ENCODE measurements around the gene ABRAXAS1. TPM values are rescaled to one million over a fixed set of nuclear protein-coding genes. Genes with fewer than 3 reads are reported as not detected.

The ABRAXAS1 gene
- total RNA-seq, 1 experiment from 2014 or later: 24.7 TPM

GRCh38 chr4:83449009-83449408 is 35.9 kb downstream of the ABRAXAS1 start:
- H3K4me1 Mint-ChIP-seq: no peaks in the 10 kb centered on the region
- no peak overlapping the region for H4K91ac ChIP-seq (ENCODE audit: insufficient read length, low read depth, low read length)
- H4K8ac ChIP-seq (replicated peaks; ENCODE audit: insufficient read length, low read depth, low read length): no peak overlapping the region

More at GRCh38 chr4:83449009-83449408, 35.9 kb downstream of the ABRAXAS1 start:
- Histone ChIP-seq H3K27me3 (ENCODE audit: insufficient read depth, low read length) (no peaks in the 10 kb centered on the region), H3K79me1 (ENCODE audit: insufficient read depth, low read depth, low read length, poor library complexity, severe bottlenecking) (no peaks in the 10 kb centered on the region), H3K56ac (ENCODE audit: insufficient read length, low read depth, low read length) (no peak overlapping the region), H3K9ac (ENCODE audit: extremely low read depth, insufficient read length, low read length) (no peak overlapping the region), H3K4me2 (ENCODE audit: insufficient read depth, insufficient read length, low read length) (no peak overlapping the region), H3K4me1 (ENCODE audit: insufficient read depth, low read length) (no peaks in the 10 kb centered on the region), H2BK15ac (ENCODE audit: low read depth, low read length) (no peak overlapping the region), H2BK120ac (ENCODE audit: low read depth, low read length, poor library complexity, severe bottlenecking) (no peak overlapping the region), H3K27ac (ENCODE audit: insufficient read length, low read depth, low read length) (no peak overlapping the region), H3K9me3 (ENCODE audit: control insufficient read depth, low read depth, low read length) (no peaks in the 10 kb centered on the region), H3K18ac (ENCODE audit: insufficient read length, low read depth, low read length) (no peak overlapping the region), H4K5ac (ENCODE audit: insufficient read length, low read depth, low read length) (no peak overlapping the region), H2BK12ac (ENCODE audit: insufficient read length, low read depth, low read length) (no peak overlapping the region), H3K14ac (ENCODE audit: insufficient read depth, low read length) (no peak overlapping the region), H2AFZ (ENCODE audit: low read length) (no peak overlapping the region), H3K23me2 (ENCODE audit: insufficient read length, low read depth, low read length, poor library complexity, severe bottlenecking) (no peaks in the 10 kb centered on the region), H2BK5ac (ENCODE audit: insufficient read length, low read length) (no peak overlapping the region), H3K79me2 (ENCODE audit: insufficient read depth, low read length) (no peaks in the 10 kb centered on the region), H3K23ac (ENCODE audit: insufficient read length, low read depth, low read length) (no peak overlapping the region), H2BK20ac (ENCODE audit: low read depth, low read length, poor library complexity, severe bottlenecking) (no peak overlapping the region), H2AK5ac (ENCODE audit: insufficient read length, low read length) (no peak overlapping the region), H4K20me1 (ENCODE audit: control insufficient read depth, insufficient read depth, insufficient read length) (no peaks in the 10 kb centered on the region), H3K4ac (ENCODE audit: low read depth, low read length) (no peak overlapping the region), H3T11ph (ENCODE audit: low read length) (no peak overlapping the region)
- H3K4me3 Mint-ChIP-seq: no peak overlapping the region
- H3K36me3 Mint-ChIP-seq (ENCODE audit: insufficient read depth in 1 of 3, low read depth in 3 of 3): peaks cover 3 to 21% (median 18%) of the 10 kb centered on the region in 3 experiments; a peak in 6 of 7 replicates
- no peaks in the 10 kb centered on the region for H3K27me3 Mint-ChIP-seq (ENCODE audit: low read depth)
- no peak overlapping the region for H3K27ac Mint-ChIP-seq
- no CpG with 5 or more reads among the region's 2 CpGs for WGBS (ENCODE audit: extremely low coverage, insufficient read length, low lambda C conversion rate)
- DNase-seq: no peak
- TF ChIP-seq, protein P1, sequence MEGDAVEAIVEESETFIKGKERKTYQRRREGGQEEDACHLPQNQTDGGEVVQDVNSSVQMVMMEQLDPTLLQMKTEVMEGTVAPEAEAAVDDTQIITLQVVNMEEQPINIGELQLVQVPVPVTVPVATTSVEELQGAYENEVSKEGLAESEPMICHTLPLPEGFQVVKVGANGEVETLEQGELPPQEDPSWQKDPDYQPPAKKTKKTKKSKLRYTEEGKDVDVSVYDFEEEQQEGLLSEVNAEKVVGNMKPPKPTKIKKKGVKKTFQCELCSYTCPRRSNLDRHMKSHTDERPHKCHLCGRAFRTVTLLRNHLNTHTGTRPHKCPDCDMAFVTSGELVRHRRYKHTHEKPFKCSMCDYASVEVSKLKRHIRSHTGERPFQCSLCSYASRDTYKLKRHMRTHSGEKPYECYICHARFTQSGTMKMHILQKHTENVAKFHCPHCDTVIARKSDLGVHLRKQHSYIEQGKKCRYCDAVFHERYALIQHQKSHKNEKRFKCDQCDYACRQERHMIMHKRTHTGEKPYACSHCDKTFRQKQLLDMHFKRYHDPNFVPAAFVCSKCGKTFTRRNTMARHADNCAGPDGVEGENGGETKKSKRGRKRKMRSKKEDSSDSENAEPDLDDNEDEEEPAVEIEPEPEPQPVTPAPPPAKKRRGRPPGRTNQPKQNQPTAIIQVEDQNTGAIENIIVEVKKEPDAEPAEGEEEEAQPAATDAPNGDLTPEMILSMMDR (conservative IDR thresholded peaks at IDR 0.05): no peak
- H3K9me3 Mint-ChIP-seq: no peaks in the 10 kb centered on the region
